Fibroblast of pulmonary artery (primary cell): Measurements from ENCODE around the gene SCFD1.
"Not testable (repeated sequence)": the region's sequence is repeated elsewhere in the genome, so short reads cannot be mapped to it uniquely, and the experiment has no call there.

ENCODE experiments used
- DNase-seq: peaks from one replicate; pipeline ENCODE4 v3.0.0-alpha.2; 2010; ENCODE audit warnings: low read depth
- H3K4me3 ChIP-seq: replicated peaks from 2 replicates; pipeline ENCODE4 v1.5.1; 2011; ENCODE audit warnings: low read depth, mild to moderate bottlenecking, control low read depth, low read length, moderate library complexity
- TF ChIP-seq, protein P1 (sequence below): IDR thresholded peaks from 2 replicates; pipeline ENCODE4 v1.5.1; 2011; ENCODE audit warnings: mild to moderate bottlenecking, control low read depth, low read length, inconsistent platforms; ENCODE audit errors: missing control alignments

The SCFD1 gene

DNA sequence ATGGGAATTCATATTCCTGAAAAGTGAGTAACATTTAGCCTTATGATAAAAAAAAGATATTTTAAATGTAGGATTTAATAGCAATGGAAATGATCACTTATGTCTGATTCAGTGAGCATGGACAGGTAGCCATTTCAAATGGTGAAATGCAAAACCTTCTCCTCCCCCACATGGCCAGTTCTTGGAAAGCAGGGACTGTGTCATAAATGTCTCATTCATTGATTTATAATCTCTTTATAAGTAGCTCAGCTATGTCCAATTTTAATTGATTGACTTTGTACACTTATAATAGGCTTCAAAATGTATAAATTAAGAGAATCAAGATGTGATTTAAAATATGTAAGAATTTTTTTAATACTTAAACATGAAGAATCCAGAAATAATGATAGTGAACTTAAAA is 24.6 kb upstream of the SCFD1 start:
- TF ChIP-seq, protein P1, sequence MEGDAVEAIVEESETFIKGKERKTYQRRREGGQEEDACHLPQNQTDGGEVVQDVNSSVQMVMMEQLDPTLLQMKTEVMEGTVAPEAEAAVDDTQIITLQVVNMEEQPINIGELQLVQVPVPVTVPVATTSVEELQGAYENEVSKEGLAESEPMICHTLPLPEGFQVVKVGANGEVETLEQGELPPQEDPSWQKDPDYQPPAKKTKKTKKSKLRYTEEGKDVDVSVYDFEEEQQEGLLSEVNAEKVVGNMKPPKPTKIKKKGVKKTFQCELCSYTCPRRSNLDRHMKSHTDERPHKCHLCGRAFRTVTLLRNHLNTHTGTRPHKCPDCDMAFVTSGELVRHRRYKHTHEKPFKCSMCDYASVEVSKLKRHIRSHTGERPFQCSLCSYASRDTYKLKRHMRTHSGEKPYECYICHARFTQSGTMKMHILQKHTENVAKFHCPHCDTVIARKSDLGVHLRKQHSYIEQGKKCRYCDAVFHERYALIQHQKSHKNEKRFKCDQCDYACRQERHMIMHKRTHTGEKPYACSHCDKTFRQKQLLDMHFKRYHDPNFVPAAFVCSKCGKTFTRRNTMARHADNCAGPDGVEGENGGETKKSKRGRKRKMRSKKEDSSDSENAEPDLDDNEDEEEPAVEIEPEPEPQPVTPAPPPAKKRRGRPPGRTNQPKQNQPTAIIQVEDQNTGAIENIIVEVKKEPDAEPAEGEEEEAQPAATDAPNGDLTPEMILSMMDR = no peak
- H3K4me3 ChIP-seq = no peak overlapping the region
- DNase-seq = no peak

DNA sequence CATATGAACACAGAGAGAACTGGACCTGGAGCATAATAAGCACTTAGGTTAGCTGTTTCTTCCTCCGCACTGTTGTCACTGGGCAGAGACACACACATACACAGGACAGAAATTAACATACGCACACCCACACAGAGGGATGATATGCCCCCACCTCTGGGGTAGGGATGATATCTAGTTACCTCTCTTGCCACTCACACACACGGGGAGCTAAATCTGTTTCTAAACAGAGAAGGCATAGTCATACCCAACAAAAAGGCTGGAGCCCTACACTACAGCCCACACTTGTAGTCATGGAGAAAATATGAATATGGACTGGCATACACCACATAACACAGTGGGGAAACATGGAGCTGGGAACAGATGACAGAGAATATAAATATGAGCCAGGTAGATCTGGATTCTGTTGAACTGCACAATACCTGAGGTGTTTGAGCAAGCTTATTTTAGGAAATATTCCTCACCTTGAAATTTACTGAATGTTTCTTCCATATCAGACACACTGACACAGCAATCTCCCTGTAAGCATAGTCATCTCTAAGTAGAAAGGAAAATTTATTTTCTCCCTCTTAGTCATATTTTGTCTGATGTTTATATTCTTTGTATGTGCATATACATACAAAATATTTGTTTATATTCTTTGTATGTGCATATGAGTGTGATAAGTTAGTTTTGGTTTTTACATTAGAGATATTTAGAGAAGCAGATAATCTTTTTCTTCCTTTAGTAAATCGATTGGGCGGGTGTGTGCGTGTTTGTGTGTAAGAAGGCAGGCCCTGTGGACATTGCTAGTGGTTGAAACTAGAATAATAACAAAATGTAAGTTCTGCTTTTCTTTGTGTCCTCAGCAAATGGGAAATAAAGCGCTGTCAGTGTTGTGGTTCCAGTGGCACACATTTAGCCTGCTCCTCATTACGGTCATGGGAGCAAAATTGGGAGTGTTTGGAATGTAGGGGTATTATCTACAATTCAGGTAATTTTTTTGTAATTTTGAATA is 20.9 kb upstream of the SCFD1 start:
- TF ChIP-seq, protein P1 = no peak
- no peak overlapping the region for H3K4me3 ChIP-seq
- no peak for DNase-seq

DNA sequence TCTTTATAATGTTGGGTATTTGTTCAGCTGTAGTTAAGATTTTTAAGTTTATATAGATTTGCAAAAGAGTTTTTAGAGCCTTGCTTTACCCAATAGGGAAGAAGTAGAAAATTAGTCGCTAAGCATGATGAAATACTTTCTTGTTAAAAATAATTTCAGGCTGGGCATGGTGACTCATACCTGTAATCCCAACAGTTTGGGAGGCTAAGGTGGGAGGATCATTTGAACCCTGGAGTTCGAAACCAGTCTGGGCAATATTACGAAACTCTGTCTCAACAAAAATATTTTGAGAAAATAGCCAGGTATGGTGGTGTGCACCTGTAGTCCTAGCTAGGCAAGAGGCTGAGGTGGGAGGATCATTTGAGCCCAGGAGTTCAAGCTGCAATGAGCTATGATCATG is 18.7 kb upstream of the SCFD1 start:
- no peak for DNase-seq
- no peak overlapping the region for H3K4me3 ChIP-seq
- TF ChIP-seq, protein P1 = no peak

DNA sequence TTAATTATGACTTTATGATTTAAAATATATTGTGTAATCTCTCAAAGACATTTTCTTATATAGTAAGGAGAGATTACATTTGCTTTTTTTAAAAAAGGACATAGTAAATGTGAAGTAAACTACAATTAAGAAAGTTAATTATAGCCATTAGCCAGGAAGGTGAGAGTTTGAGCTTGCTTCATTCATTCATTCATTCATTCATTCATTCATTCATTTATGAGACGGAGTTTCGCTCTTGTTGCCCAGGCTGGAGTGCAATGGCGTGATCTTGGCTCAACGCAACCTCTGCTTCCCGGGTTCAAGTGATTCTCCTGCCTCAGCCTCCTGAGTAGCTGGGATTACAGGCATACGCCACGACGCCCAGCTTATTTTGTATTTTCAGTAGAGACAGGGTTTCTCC is 17.4 kb upstream of the SCFD1 start:
- H3K4me3 ChIP-seq, DNase-seq: not testable (repeated sequence)

DNA sequence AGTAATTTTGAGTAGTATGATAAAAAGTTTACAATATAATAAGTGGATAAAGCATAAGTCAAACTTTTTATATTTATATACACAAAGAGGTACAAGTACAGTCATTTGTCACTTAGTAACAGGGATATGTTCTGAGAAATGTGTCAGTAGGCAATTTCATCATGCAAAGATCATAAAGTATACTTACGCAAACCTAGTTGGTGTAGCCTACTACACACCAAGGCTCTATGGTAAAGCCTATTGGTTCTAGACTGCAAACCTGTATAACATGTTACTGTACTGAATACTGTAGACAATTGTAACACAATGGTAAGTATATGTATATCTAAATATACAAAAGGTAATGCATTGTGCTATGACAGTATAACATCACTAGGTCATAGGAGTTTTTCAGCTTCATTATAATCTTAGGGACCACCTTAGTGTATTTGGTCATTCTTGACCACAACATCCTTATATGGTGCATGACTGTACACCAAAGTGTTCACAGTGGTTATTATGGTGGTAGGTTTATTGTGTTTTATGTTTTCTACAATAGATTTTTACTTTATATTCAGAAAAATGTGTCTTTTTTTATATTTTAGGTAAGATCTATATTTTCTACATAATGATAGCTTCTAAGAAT is 14.9 kb upstream of the SCFD1 start:
- DNase-seq = no peak
- H3K4me3 ChIP-seq = no peak overlapping the region
- TF ChIP-seq, protein P1 = no peak

DNA sequence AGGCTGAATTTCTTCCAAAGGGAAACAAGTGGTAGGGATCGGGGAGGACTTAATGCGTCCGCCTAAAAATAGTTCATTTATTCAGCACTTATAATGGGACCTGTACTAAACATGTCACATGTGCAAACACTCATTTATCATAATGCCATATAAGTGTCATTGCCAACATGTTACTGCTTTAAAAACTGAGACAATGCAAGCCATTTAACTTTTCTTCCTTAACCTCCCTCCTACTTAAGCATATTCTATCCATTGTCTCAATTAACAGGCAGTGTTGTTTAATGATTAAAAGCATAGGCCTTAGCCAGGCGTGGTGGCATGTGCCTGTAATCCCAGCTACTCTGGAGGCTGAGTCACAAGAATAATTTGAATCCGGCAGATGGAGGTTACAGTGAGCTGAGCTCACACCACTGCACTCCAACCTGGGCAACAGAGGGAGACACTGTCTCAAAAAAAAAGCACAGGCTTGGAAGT is 13.5 kb upstream of the SCFD1 start:
- peak; percentile 18 for DNase-seq
- H3K4me3 ChIP-seq = no peak overlapping the region
- TF ChIP-seq, protein P1 = no peak

DNA sequence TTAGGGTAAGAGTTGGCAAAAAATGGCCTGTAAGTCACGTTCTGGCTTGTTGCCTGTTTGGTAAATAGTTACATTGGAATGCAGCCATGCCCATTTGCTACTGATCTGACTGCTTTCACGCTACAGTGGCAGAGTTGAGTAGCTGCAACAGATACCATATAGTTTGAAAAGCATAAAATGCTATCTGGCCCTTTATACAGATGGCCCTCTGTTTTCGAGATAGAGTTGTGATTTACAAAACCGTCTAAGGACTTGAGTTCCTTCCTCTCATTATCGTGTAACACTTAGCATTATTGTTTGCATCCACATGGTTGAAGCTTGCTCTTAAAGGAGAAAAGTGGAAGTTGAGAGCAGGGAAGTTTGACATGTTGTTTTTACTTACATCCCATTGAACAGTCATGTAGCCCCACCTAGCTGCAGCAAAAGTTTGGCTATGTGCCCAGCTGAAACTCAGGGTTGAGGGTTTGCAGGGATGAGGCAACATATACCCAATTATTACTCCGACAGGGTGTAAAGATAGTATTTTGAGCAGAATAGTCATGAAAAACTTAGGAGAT is 11.3 kb upstream of the SCFD1 start:
- TF ChIP-seq, protein P1 = peak; percentile 41
- DNase-seq = peak; percentile 84
- no peak overlapping the region for H3K4me3 ChIP-seq
